Measurements from ENCODE around the gene LIPC. TPM values are rescaled to one million over a fixed set of nuclear protein-coding genes. Genes with fewer than 3 reads are reported as not detected.

The LIPC gene
- polyA plus RNA-seq, 1 donor (not counting 4 experiments of a cell fraction or from before 2014, with no cell fraction given) = not detected

GRCh38 chr15:58386641-58387040 is 45.1 kb upstream of the LIPC start:
- no peak overlapping the region for H3K27ac ChIP-seq (ENCODE audit: control insufficient read depth, insufficient read depth, low read length)
- no peak overlapping the region for H2AFZ ChIP-seq (ENCODE audit: control insufficient read depth, low read length)

GRCh38 chr15:58387130-58387529 is 44.7 kb upstream of the LIPC start:
- Histone ChIP-seq H4K20me1 (ENCODE audit: control insufficient read depth, extremely low read depth, insufficient read depth, low read length) (no peaks in the 10 kb centered on the region), H3K9me3 (ENCODE audit: control insufficient read depth, low read depth, low read length) (no peaks in the 10 kb centered on the region), H3K27me3 (ENCODE audit: control insufficient read depth, extremely low read depth, insufficient read depth, low read length) (no peaks in the 10 kb centered on the region), H3K79me2 (ENCODE audit: control insufficient read depth, insufficient read depth, low read length) (no peaks in the 10 kb centered on the region), H3K4me3 (ENCODE audit: control insufficient read depth in 2 of 3, extremely low read depth in 1 of 3, insufficient read depth in 2 of 3, low read depth in 1 of 3, low read length in 3 of 3) (no peak overlapping the region), H2AFZ (ENCODE audit: control insufficient read depth, low read length) (no peak overlapping the region), H3K9me1 (ENCODE audit: control insufficient read depth, extremely low read depth, insufficient read depth, low read length) (no peaks in the 10 kb centered on the region), H3K36me3 (ENCODE audit: control insufficient read depth in 2 of 2, extremely low read depth in 1 of 2, insufficient read depth in 2 of 2, low read length in 2 of 2) (no peaks in the 10 kb centered on the region), H3K9ac (ENCODE audit: control insufficient read depth, extremely low read depth, insufficient read depth, low read length) (no peak overlapping the region), H3K4me2 (ENCODE audit: control insufficient read depth, extremely low read depth, insufficient read depth, low read depth, low read length) (no peak overlapping the region), H3K4me1 (ENCODE audit: control insufficient read depth, extremely low read depth, insufficient read depth, low read length) (no peaks in the 10 kb centered on the region), H3K27ac (ENCODE audit: control insufficient read depth, insufficient read depth, low read length) (no peak overlapping the region)
- FAIRE-seq (peak; percentile 9), DNase-seq (ENCODE audit: low read depth, low spot score) (no peak)
- TF ChIP-seq CTCF (optimal IDR thresholded peaks at IDR 0.05 in 1 of 3, IDR thresholded peaks at IDR 0.05 in 1 of 3, conservative IDR thresholded peaks at IDR 0.05 in 1 of 3; ENCODE audit: extremely low read depth in 1 of 3, insufficient read depth in 2 of 3, low read length in 3 of 3) (no peak), EZH2 (IDR thresholded peaks at IDR 0.05; ENCODE audit: low read length) (no peak)
- dilution Hi-C loops (cut with MboI; ENCODE audit: extremely low pct_ligation_motif_present, low sequenced_read_pairs) = no loop called here

More at GRCh38 chr15:58386641-58387040, 45.1 kb upstream of the LIPC start:
- no peaks in the 10 kb centered on the region for H3K9me3 ChIP-seq (ENCODE audit: control insufficient read depth, low read depth, low read length)
- FAIRE-seq (no peak), DNase-seq (ENCODE audit: low read depth, low spot score) (no peak)
- TF ChIP-seq CTCF (optimal IDR thresholded peaks at IDR 0.05 in 1 of 3, IDR thresholded peaks at IDR 0.05 in 1 of 3, conservative IDR thresholded peaks at IDR 0.05 in 1 of 3; ENCODE audit: extremely low read depth in 1 of 3, insufficient read depth in 2 of 3, low read length in 3 of 3) = no peak
- TF ChIP-seq EZH2 (IDR thresholded peaks at IDR 0.05; ENCODE audit: low read length) = no peak
- H3K9me1 ChIP-seq (ENCODE audit: control insufficient read depth, extremely low read depth, insufficient read depth, low read length) = no peaks in the 10 kb centered on the region
- dilution Hi-C loops (cut with MboI; ENCODE audit: extremely low pct_ligation_motif_present, low sequenced_read_pairs) = no loop called here
- no peaks in the 10 kb centered on the region for H3K4me1 ChIP-seq (ENCODE audit: control insufficient read depth, extremely low read depth, insufficient read depth, low read length)
- no peaks in the 10 kb centered on the region for H4K20me1 ChIP-seq (ENCODE audit: control insufficient read depth, extremely low read depth, insufficient read depth, low read length)
- H3K27me3 ChIP-seq (ENCODE audit: control insufficient read depth, extremely low read depth, insufficient read depth, low read length) = no peaks in the 10 kb centered on the region
- H3K9ac ChIP-seq (ENCODE audit: control insufficient read depth, extremely low read depth, insufficient read depth, low read length) = no peak overlapping the region
- H3K4me2 ChIP-seq (ENCODE audit: control insufficient read depth, extremely low read depth, insufficient read depth, low read depth, low read length) = no peak overlapping the region
- H3K36me3 ChIP-seq (ENCODE audit: control insufficient read depth in 2 of 2, extremely low read depth in 1 of 2, insufficient read depth in 2 of 2, low read length in 2 of 2) = no peaks in the 10 kb centered on the region
- H3K4me3 ChIP-seq (ENCODE audit: control insufficient read depth in 2 of 3, extremely low read depth in 1 of 3, insufficient read depth in 2 of 3, low read depth in 1 of 3, low read length in 3 of 3) = no peak overlapping the region
- no peaks in the 10 kb centered on the region for H3K79me2 ChIP-seq (ENCODE audit: control insufficient read depth, insufficient read depth, low read length)
